HFF-Myc (cell line): Measurements from ENCODE around the gene DMD.

Experiments used
- DNase-seq: peaks from one replicate; pipeline ENCODE4 v3.0.0-alpha.2; 2011; ENCODE audit warnings: low read depth; ENCODE audit errors: extremely low read depth
- H3K4me3 ChIP-seq: replicated peaks from 2 replicates; pipeline ENCODE4 v1.5.1; 2011; ENCODE audit warnings: low read depth, mild to moderate bottlenecking, control low read depth, low read length
- CTCF ChIP-seq: IDR thresholded peaks from 2 replicates; pipeline ENCODE4 v1.5.1; 2012; ENCODE audit warnings: mild to moderate bottlenecking, low read depth, low read length, control low read depth; ENCODE audit errors: missing control alignments

The DMD gene

GRCh38 chrX:32576885-32577284, 634.5 kb downstream of the DMD start:
- no peak overlapping the region for H3K4me3 ChIP-seq
- no peak for TF ChIP-seq CTCF
- DNase-seq: no peak

- TF ChIP-seq CTCF: no peak
- no peak overlapping the region for H3K4me3 ChIP-seq
- no peak for DNase-seq
These were observed 638.7 kb downstream of the DMD start for GRCh38 chrX:32572644-32573043.

- no peak for TF ChIP-seq CTCF
- no peak for DNase-seq
- no peak overlapping the region for H3K4me3 ChIP-seq
These were observed 639.8 kb downstream of the DMD start for GRCh38 chrX:32571579-32571978.

GRCh38 chrX:32562261-32562660, 649.1 kb downstream of the DMD start:
- no peak for DNase-seq
- no peak for TF ChIP-seq CTCF
- H3K4me3 ChIP-seq: no peak overlapping the region

GRCh38 chrX:32545101-32545500, 666.2 kb downstream of the DMD start:
- DNase-seq: no peak
- TF ChIP-seq CTCF: no peak

GRCh38 chrX:32538554-32538953, 672.8 kb downstream of the DMD start:
- no peak overlapping the region for H3K4me3 ChIP-seq
- TF ChIP-seq CTCF: no peak
- no peak for DNase-seq

More at GRCh38 chrX:32545101-32545500, 666.2 kb downstream of the DMD start:
- no peak overlapping the region for H3K4me3 ChIP-seq

- no peak overlapping the region for H3K4me3 ChIP-seq
- no peak for TF ChIP-seq CTCF
- DNase-seq: no peak
These were observed 677.5 kb downstream of the DMD start for GRCh38 chrX:32533848-32534247.
